IMR-90 (cell line): ENCODE measurements around the gene USP10. TPM values are rescaled to one million over a fixed set of nuclear protein-coding genes. Genes with fewer than 3 reads are reported as not detected.

ENCODE experiments used
- ATAC-seq: fragments of 200-7000 bp; cut with Tn5 transposase; 2 replicates; pipeline ENCODE4 v1.9.1; 2020; ENCODE audit warnings: low read depth, mild to moderate bottlenecking, moderate library complexity
- BruUV-seq: library from RNA; stranded (reverse); fragments of 400-500 nt; replicated peaks from 2 replicates; lab custom pipeline; 2021; lab: Mats Ljungman, UMichigan
- CTCF ChIA-PET: fragments of 300-600 bp; formaldehyde crosslinking; extraction: SDS; loops from one replicate; lab custom pipeline; 2021; ENCODE audit warnings: antibody characterized with exemption; lab: Yijun Ruan, JAX
- POLR2A ChIA-PET: fragments of 300-600 bp; sonication (Branson Sonifier 250); formaldehyde crosslinking; loops from one replicate; lab custom pipeline; 2022; ENCODE audit warnings: antibody characterized with exemption; ENCODE audit not compliant: unreplicated experiment; lab: Charles Lee
- DNase-seq: peaks from one replicate; pipeline ENCODE4 v3.0.0; 2013
- H2AFZ ChIP-seq: replicated peaks from 2 replicates; pipeline ENCODE3; 2013; ENCODE audit warnings: low read length, mild to moderate bottlenecking; ENCODE audit not compliant: poor library complexity
- H2AK5ac ChIP-seq: 2 replicates; pipeline ENCODE4 v1.6.1; 2013; ENCODE audit warnings: low read depth, low read length, inconsistent platforms
- H2AK9ac ChIP-seq: replicated peaks from 2 replicates; pipeline ENCODE3; 2013; ENCODE audit warnings: mild to moderate bottlenecking, low read depth, low read length, moderate library complexity; ENCODE audit not compliant: poor library complexity
- H2BK120ac ChIP-seq: 2 replicates; pipeline ENCODE4 v1.6.1; 2013; ENCODE audit warnings: low read depth, low read length, inconsistent platforms
- H2BK15ac ChIP-seq: 3 replicates; pipeline ENCODE4 v1.6.1; 2013; ENCODE audit warnings: low read depth, low read length, inconsistent platforms
- H2BK20ac ChIP-seq: 2 replicates; pipeline ENCODE4 v1.6.1; 2013; ENCODE audit warnings: low read depth, mild to moderate bottlenecking, inconsistent platforms, low read length, moderate library complexity
- H2BK5ac ChIP-seq: 2 replicates; pipeline ENCODE4 v1.6.1; 2013; ENCODE audit warnings: mild to moderate bottlenecking, low read depth, low read length, inconsistent platforms; ENCODE audit not compliant: poor library complexity, severe bottlenecking
- H3K14ac ChIP-seq: replicated peaks from 2 replicates; pipeline ENCODE4 v1.6.1; 2013; ENCODE audit warnings: low read depth, low read length, inconsistent platforms
- H3K18ac ChIP-seq: 2 replicates; pipeline ENCODE4 v1.6.1; 2013; ENCODE audit warnings: low read depth, low read length, control low read depth
- H3K23ac ChIP-seq: 2 replicates; pipeline ENCODE4 v1.6.1; 2013; ENCODE audit warnings: low read depth, low read length, inconsistent platforms
- H3K27ac ChIP-seq: 2 replicates; pipeline ENCODE4 v1.5.1; 2013; ENCODE audit warnings: mild to moderate bottlenecking, control low read depth, low read length; ENCODE audit not compliant: insufficient read depth
- H3K27me3 ChIP-seq: 2 replicates; pipeline ENCODE4 v1.6.1; 2013; ENCODE audit warnings: low read length; ENCODE audit not compliant: control insufficient read depth, insufficient read depth
- H3K36me3 ChIP-seq: 2 replicates; pipeline ENCODE4 v1.6.1; 2013; ENCODE audit warnings: low read length, mixed read lengths; ENCODE audit not compliant: control insufficient read depth, insufficient read depth
- H3K4ac ChIP-seq: 2 replicates; pipeline ENCODE4 v1.6.1; 2013; ENCODE audit warnings: low read depth, low read length, inconsistent platforms
- H3K4me1 ChIP-seq: 2 replicates; pipeline ENCODE4 v1.6.1; 2013; ENCODE audit warnings: low read length, mixed read lengths; ENCODE audit not compliant: control insufficient read depth, insufficient read depth
- H3K4me2 ChIP-seq: 2 replicates; pipeline ENCODE4 v1.6.1; 2013; ENCODE audit warnings: low read depth, mild to moderate bottlenecking, control low read depth, low read length, moderate library complexity
- H3K4me3 ChIP-seq: 2 replicates; pipeline ENCODE4 v1.5.1; 2013; ENCODE audit warnings: low read depth, mild to moderate bottlenecking, control low read depth, low read length, moderate library complexity; ENCODE audit not compliant: insufficient read depth
- H3K56ac ChIP-seq: 2 replicates; pipeline ENCODE4 v1.6.1; 2013; ENCODE audit warnings: low read length, inconsistent platforms; ENCODE audit not compliant: insufficient read depth; ENCODE audit errors: extremely low read depth
- H3K79me1 ChIP-seq, 2 experiments: 2 replicates each; pipeline ENCODE4 v1.6.1; 2013; ENCODE audit warnings: low read length in 2 of 2, inconsistent platforms in 1 of 2, low read depth in 1 of 2
- H3K9ac ChIP-seq: 2 replicates; pipeline ENCODE4 v1.6.1; 2013; ENCODE audit warnings: low read depth, low read length, control low read depth
- H3K9me1 ChIP-seq: 2 replicates; pipeline ENCODE4 v1.6.1; 2013; ENCODE audit warnings: low read length, inconsistent platforms; ENCODE audit not compliant: insufficient read depth
- H3K9me3 ChIP-seq: 2 replicates; pipeline ENCODE4 v1.6.1; 2013; ENCODE audit warnings: low read length; ENCODE audit not compliant: control insufficient read depth, insufficient read depth
- H4K20me1 ChIP-seq: 2 replicates; pipeline ENCODE4 v1.6.1; 2013; ENCODE audit warnings: low read length, inconsistent platforms; ENCODE audit not compliant: insufficient read depth
- H4K5ac ChIP-seq: 2 replicates; pipeline ENCODE4 v1.6.1; 2013; ENCODE audit warnings: mild to moderate bottlenecking, low read depth, low read length, control low read depth
- H4K8ac ChIP-seq, 2 experiments: 2 replicates each; pipeline ENCODE4 v1.6.1; 2013; ENCODE audit warnings: low read depth in 2 of 2, low read length in 2 of 2, control low read depth in 1 of 2, inconsistent platforms in 1 of 2
- H4K91ac ChIP-seq: 2 replicates; pipeline ENCODE4 v1.6.1; 2013; ENCODE audit warnings: low read depth, low read length, inconsistent platforms; ENCODE audit not compliant: insufficient read depth
- BHLHE40 ChIP-seq: fragments of 150-350 bp; IDR thresholded peaks from 2 replicates; pipeline ENCODE4 v1.6.1; 2016; ENCODE audit warnings: mild to moderate bottlenecking, low read depth, low read length
- CEBPB ChIP-seq: IDR thresholded peaks from 2 replicates; pipeline ENCODE4 v1.6.1; 2012; ENCODE audit warnings: low read depth, low read length, improper control_type of control experiment
- CHD1 ChIP-seq: IDR thresholded peaks from 2 replicates; pipeline ENCODE4 v1.6.1; 2012; ENCODE audit warnings: low read depth, low read length, improper control_type of control experiment
- FOS ChIP-seq: fragments of 150-350 bp; IDR thresholded peaks from 2 replicates; pipeline ENCODE4 v1.6.1; 2016; ENCODE audit warnings: low read depth, low read length
- MAFK ChIP-seq: IDR thresholded peaks from 2 replicates; pipeline ENCODE4 v1.6.1; 2012; ENCODE audit warnings: low read depth, low read length, improper control_type of control experiment
- MAZ ChIP-seq: IDR thresholded peaks from 2 replicates; pipeline ENCODE4 v1.6.1; 2012; ENCODE audit warnings: low read depth, mild to moderate bottlenecking, low read length, improper control_type of control experiment, moderate library complexity, borderline replicate concordance
- MXI1 ChIP-seq: IDR thresholded peaks from 2 replicates; pipeline ENCODE4 v1.6.1; 2012; ENCODE audit warnings: low read depth, mild to moderate bottlenecking, low read length, moderate library complexity, borderline replicate concordance
- RAD21 ChIP-seq: IDR thresholded peaks from 2 replicates; pipeline ENCODE4 v1.6.1; 2012; ENCODE audit warnings: low read length, improper control_type of control experiment
- RCOR1 ChIP-seq: IDR thresholded peaks from 2 replicates; pipeline ENCODE4 v1.6.1; 2012; ENCODE audit warnings: mild to moderate bottlenecking, low read length, improper control_type of control experiment; ENCODE audit not compliant: insufficient replicate concordance
- RFX5 ChIP-seq: IDR thresholded peaks from 2 replicates; pipeline ENCODE4 v1.8.0; 2012; ENCODE audit warnings: low read depth, mild to moderate bottlenecking, low read length, moderate library complexity
- SMC3 ChIP-seq: fragments of 150-350 bp; IDR thresholded peaks from 2 replicates; pipeline ENCODE4 v1.6.1; 2016; ENCODE audit warnings: low read depth, mild to moderate bottlenecking, antibody characterized with exemption, low read length, moderate library complexity
- WGBS, 2 experiments: methylation state at CpG; one replicate each; pipeline versions ENCODE4 v1.1.5 to v1.1.7; 2013; ENCODE audit warnings: missing lambda C conversion rate in 2 of 2; ENCODE audit not compliant: insufficient read length in 1 of 2; ENCODE audit errors: extremely low coverage in 2 of 2; 5-methylcytosine and 5-hydroxymethylcytosine counted together
- dilution Hi-C: fragments of 300-500 bp; cut with HindIII; formaldehyde crosslinking; loops from one replicate; pipeline ENCODE4 v1.14.3; 2018; ENCODE audit warnings: low sequenced_read_pairs; ENCODE audit not compliant: unreplicated experiment
- in situ Hi-C: fragments of 300-500 bp; cut with MboI; formaldehyde crosslinking; loops from 3 replicates; pipeline ENCODE4 v1.14.3; 2019; ENCODE audit warnings: low sequenced_read_pairs, inconsistent platforms, mixed read lengths
- intact Hi-C: fragments of 100-400 bp; cut with micrococcal nuclease; formaldehyde crosslinking; loops from 2 replicates; pipeline ENCODE4 v1.10.0; 2022
- polyA plus RNA-seq, 3 experiments: library from polyadenylated mRNA; depleted of rRNA; stranded (reverse); fragments of >200 nt; gene quantifications; 2 replicates each; pipeline ENCODE4 v1.2.3, GENCODE V29; 2012; ENCODE audit warnings: low replicate concordance in 1 of 3
- total RNA-seq: library from RNA; depleted of rRNA; stranded (reverse); fragments of >200 nt; gene quantifications from 2 replicates; pipeline ENCODE4 v1.2.3, GENCODE V29; 2012
- TF ChIP-seq, protein P1 (sequence below): fragments of 150-350 bp; IDR thresholded peaks from 2 replicates; pipeline ENCODE4 v1.6.1; 2016; ENCODE audit warnings: low read depth, mild to moderate bottlenecking, low read length, moderate library complexity, borderline replicate concordance
- TF ChIP-seq, protein P2 (sequence below): fragments of 150-350 bp; IDR thresholded peaks from 2 replicates; pipeline ENCODE4 v1.6.1; 2017; ENCODE audit warnings: mild to moderate bottlenecking, antibody characterized with exemption, low read length, low read depth

The USP10 gene
- total and polyA plus RNA-seq, 2 of the 4 experiments (the other 2 are of a cell fraction), result 54.3 to 79.0 TPM

DNA sequence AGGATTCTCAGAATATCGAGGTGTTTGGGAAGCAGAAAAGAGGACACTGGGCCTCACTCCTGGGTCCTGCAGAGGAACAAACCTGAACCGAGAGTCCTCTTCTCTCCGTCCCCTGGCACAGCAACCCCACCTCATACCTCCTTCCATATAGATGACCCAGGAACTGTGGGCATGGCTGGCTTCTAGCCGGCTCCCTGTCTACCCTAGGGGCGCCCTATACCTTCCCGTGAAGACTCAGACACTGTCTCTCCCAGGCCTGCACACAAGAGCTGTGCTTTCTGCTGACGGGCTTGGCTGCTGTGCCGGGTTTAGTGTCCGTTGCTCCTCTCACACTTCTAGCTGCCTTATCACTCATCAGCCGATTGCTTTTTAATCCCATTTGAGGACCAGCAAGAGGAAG is 73.5 kb downstream of the USP10 start:
- Histone ChIP-seq H4K5ac (no peak overlapping the region; the same call in 1 of the 2 replicates), H3K9me3 (no peaks in the 10 kb centered on the region), H2BK15ac (no peak overlapping the region), H2BK120ac (no peak overlapping the region; the same call in 1 of the 2 replicates), H3K23ac (no peak overlapping the region), H3K27me3 (no peaks in the 10 kb centered on the region), H3K4me3 (no peak overlapping the region), H4K8ac (no peak overlapping the region), H2BK5ac (no peak overlapping the region), H3K14ac (no peak overlapping the region), H3K56ac (no peak overlapping the region), H2BK20ac (no peak overlapping the region), H4K20me1 (no peaks in the 10 kb centered on the region), H3K36me3 (peaks cover 57% of the 10 kb centered on the region), H4K91ac (no peak overlapping the region), H3K27ac (no peak overlapping the region), H2AFZ (no peak overlapping the region), H3K79me1 (peaks cover 28 to 65% of the 10 kb centered on the region in 2 experiments), H3K18ac (no peak overlapping the region), H3K4me2 (no peak overlapping the region), H2AK9ac (peak overlapping the region; percentile 34), H3K9ac (no peak overlapping the region), H2AK5ac (peak overlapping the region; percentile 15; the same call in 1 of the 2 replicates), H3K4me1 (peaks cover 6% of the 10 kb centered on the region), H3K4ac (no peak overlapping the region), H3K9me1 (peaks cover 6% of the 10 kb centered on the region; the same call in 1 of the 2 replicates)
- dilution Hi-C loops (no loop called here), intact Hi-C loops (no loop called here), in situ Hi-C loops (no loop called here)
- WGBS, 2 experiments, result 90% methylated on average over 6 of the region's 10 CpGs; no CpG with 5 or more reads in 1 of the 2 experiments
- CTCF ChIA-PET, result interaction anchor here (0.7 kb wide), 1 partner anchor 56 kb away, joined by 3 read pairs; no protein-coding TSS in a partner anchor
- no peak for TF ChIP-seq FOS
- TF ChIP-seq BHLHE40, result no peak
- no peak for TF ChIP-seq RCOR1
- no peak for TF ChIP-seq CEBPB
- no peak for TF ChIP-seq MAZ
- no peak for TF ChIP-seq MAFK
- no peak for TF ChIP-seq RFX5
- TF ChIP-seq SMC3, result no peak
- no peak for TF ChIP-seq MXI1
- TF ChIP-seq, protein P1, sequence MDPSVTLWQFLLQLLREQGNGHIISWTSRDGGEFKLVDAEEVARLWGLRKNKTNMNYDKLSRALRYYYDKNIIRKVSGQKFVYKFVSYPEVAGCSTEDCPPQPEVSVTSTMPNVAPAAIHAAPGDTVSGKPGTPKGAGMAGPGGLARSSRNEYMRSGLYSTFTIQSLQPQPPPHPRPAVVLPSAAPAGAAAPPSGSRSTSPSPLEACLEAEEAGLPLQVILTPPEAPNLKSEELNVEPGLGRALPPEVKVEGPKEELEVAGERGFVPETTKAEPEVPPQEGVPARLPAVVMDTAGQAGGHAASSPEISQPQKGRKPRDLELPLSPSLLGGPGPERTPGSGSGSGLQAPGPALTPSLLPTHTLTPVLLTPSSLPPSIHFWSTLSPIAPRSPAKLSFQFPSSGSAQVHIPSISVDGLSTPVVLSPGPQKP, result no peak
- no peak for TF ChIP-seq RAD21
- TF ChIP-seq CHD1, result no peak
- TF ChIP-seq, protein P2, sequence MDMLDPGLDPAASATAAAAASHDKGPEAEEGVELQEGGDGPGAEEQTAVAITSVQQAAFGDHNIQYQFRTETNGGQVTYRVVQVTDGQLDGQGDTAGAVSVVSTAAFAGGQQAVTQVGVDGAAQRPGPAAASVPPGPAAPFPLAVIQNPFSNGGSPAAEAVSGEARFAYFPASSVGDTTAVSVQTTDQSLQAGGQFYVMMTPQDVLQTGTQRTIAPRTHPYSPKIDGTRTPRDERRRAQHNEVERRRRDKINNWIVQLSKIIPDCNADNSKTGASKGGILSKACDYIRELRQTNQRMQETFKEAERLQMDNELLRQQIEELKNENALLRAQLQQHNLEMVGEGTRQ, result no peak
- POLR2A ChIA-PET, result no interaction called here
- ATAC-seq (no peak), DNase-seq (no peak)
- BruUV-seq, result no TSS peak
